Subcutaneous adipose tissue (tissue), 4 donors: ENCODE results near the gene MAP2K6. TPM values are rescaled to one million over a fixed set of nuclear protein-coding genes. Genes with fewer than 3 reads are reported as not detected.

Source experiments
- CTCF ChIP-seq: fragments of 450-650 bp; IDR thresholded peaks from one replicate; pipeline ENCODE4 v1.5.1; 2016; ENCODE audit warnings: low read depth, mild to moderate bottlenecking, control low read depth, antibody characterized with exemption, moderate library complexity
- total RNA-seq, 4 donors: library from RNA; depleted of rRNA; stranded (reverse); fragments of >200 nt; gene quantifications; one replicate each; pipeline ENCODE4 v1.1.0, GENCODE V29; 2016

MAP2K6 gene
- total RNA-seq, 4 donors from 2014 or later: 6.0 to 13.7 (median 9.5) TPM

- TF ChIP-seq CTCF: no peak
Measured at GRCh38 chr17:69470702-69471101, 56.2 kb downstream of the MAP2K6 start.

GRCh38 chr17:69471406-69471805 is 56.9 kb downstream of the MAP2K6 start:
- TF ChIP-seq CTCF: no peak

- no peak for TF ChIP-seq CTCF
Measured at GRCh38 chr17:69473841-69474831, 59.6 kb downstream of the MAP2K6 start.

- TF ChIP-seq CTCF: no peak
Measured at GRCh38 chr17:69477204-69477902, 62.9 kb downstream of the MAP2K6 start.

GRCh38 chr17:69477903-69478266 is 63.4 kb downstream of the MAP2K6 start:
- TF ChIP-seq CTCF: no peak

- TF ChIP-seq CTCF: no peak
Measured at GRCh38 chr17:69478916-69479315, 64.4 kb downstream of the MAP2K6 start.

- TF ChIP-seq CTCF: no peak
Measured at GRCh38 chr17:69480245-69480644, 65.7 kb downstream of the MAP2K6 start.
